ENCODE measurements around the gene ANXA8. TPM values are rescaled to one million over a fixed set of nuclear protein-coding genes. Genes with fewer than 3 reads are reported as not detected.

The ANXA8 gene
- total RNA-seq, result 734 and 768 TPM in 2 replicates

GRCh38 chr10:47483923-47484322 lies at the start of gene ANXA8:
Gene ANXA8 (minus strand): TSS chr10:47484115. CDS start chr10:47483933, 182 bp downstream.

GRCh38 chr10:47523475-47523874 lies 39.6 kb upstream of the ANXA8 start, which contains the start of gene AGAP9:
Gene AGAP9 (minus strand): TSS chr10:47523638. CDS start chr10:47523526, 112 bp downstream.

GRCh38 chr10:47491600-47491999 lies 7.7 kb upstream of the ANXA8 start, which contains the start of gene FAM25G:
Gene FAM25G (minus strand): TSS chr10:47491700. CDS start chr10:47491674, 26 bp downstream.

Small RNA genes lying within 50 kb of the gene (small RNA-seq; reads per million reads assigned to genes)
- gene AL591684.3 (not detected), gene RNA5SP312 (not detected)

Other genes starting within 250 kb of the ANXA8 start
- gene GDF10, start 183.9 kb downstream of the ANXA8 start, total RNA-seq, result not detected in 2 replicates
- gene GDF2, start 161.7 kb downstream of the ANXA8 start, total RNA-seq, result not detected in 2 replicates
- not detected in 2 replicates for gene RBP3, start 135.8 kb downstream of the ANXA8 start, total RNA-seq
- gene ZNF488, start 99.8 kb downstream of the ANXA8 start, total RNA-seq, result 2.7 and 5.0 TPM in 2 replicates
- gene FAM25G, start 7.6 kb upstream of the ANXA8 start, total RNA-seq, result 9.0 TPM in 1 of 2 replicates, not detected in the other
- 3.5 and 11.4 TPM in 2 replicates for gene AGAP9, start 39.5 kb upstream of the ANXA8 start, total RNA-seq